ENCODE measurements around the gene MPIG6B.

The MPIG6B gene, protein sequence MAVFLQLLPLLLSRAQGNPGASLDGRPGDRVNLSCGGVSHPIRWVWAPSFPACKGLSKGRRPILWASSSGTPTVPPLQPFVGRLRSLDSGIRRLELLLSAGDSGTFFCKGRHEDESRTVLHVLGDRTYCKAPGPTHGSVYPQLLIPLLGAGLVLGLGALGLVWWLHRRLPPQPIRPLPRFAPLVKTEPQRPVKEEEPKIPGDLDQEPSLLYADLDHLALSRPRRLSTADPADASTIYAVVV

DNA sequence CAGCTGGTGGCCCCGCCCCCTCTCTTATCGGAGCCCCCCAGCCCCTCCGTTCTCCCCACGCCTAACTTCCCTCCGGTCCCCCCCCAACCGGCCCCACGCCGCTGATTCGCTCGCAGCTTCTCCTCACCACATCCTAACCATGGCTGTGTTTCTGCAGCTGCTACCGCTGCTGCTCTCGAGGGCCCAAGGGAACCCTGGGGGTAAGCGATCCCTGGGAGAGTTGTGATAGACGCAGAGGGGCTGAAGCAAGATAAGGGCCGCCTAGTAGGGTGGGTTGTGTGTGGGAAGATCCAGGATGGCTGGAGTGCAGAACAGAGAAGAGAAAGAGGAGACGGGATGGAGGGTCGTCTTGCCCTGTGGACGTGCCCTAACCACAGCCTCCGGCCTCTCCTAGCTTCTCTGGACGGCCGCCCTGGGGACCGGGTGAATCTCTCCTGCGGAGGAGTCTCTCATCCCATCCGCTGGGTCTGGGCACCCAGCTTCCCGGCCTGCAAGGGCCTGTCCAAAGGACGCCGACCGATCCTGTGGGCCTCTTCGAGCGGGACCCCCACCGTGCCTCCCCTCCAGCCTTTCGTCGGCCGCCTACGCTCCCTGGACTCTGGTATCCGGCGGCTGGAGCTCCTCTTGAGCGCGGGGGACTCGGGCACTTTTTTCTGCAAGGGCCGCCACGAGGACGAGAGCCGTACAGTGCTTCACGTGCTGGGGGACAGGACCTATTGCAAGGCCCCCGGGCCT lies at the start of gene MPIG6B:
MPIG6B (plus strand) TSS at position 129 of the 735 bp plus-strand sequence; CDS start at position 140, 11 bp downstream.
- no peak for DNase-seq

DNA sequence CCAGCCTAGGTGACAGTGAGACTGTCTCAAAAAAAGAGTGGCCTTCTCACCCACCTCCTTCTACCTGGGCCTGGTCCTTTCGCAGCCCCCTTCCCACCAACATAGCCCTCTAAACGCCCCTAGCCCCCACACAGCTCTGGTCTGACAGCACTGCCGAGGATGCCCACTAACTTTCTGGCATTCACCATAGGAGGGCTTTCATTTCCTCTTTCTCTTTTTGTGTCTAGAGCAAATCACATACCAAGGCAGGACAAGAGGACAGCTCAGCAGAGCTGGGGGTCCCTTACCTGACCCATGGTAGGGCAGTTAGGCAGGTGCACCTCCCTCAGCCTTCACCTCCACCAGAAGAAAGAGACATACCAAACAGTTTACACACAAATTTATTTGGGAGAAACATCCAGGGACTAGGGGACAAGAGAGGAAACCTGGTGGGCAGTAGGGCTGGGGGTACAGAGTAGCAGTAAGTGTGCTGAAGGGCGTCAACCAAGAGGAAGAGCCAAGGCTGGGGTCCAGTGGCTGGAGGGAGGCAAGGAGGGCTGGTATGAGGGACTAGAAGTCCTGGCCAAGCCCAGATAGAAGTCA lies 46.8 kb upstream of the MPIG6B start:
- no peak for DNase-seq

DNA sequence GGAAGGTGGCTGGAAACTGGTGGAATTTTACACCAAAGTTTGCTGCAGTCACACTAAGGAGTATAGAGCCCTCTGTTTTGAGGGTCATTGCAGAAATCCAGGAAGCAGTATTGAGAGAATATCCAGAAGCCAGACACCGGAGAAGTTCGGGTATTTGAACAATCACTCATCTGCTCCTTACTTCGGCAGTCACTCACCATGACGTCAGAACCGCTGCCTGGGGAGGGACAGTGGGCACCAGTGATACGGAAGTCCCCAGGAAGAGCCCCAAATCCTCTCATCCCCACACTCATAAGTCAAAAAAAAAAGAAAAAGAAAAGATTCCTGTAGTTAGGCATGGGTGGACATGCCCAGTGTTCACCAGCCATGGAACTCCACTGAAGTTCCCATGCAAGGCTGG lies 46.3 kb upstream of the MPIG6B start:
- no peak for DNase-seq

DNA sequence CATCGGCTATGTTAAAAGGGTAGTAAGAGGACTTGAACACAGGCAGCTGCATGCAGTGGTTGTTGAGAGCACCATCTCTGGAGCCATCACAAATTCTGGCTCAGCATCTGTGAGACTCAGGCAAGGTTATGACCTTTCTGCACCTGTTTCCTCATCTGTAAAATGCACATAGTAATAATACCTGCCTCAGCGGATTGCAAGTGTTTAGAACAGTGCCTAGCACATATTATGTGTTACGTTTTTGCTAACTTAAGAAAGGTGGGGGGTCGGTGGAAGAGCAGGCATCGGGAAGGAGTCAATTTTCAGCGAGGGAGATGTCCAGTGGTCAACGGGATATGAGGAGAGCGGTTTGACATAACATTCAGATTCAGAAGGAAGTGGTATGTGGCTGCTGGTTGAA lies 45.2 kb upstream of the MPIG6B start:
- DNase-seq, result no peak

DNA sequence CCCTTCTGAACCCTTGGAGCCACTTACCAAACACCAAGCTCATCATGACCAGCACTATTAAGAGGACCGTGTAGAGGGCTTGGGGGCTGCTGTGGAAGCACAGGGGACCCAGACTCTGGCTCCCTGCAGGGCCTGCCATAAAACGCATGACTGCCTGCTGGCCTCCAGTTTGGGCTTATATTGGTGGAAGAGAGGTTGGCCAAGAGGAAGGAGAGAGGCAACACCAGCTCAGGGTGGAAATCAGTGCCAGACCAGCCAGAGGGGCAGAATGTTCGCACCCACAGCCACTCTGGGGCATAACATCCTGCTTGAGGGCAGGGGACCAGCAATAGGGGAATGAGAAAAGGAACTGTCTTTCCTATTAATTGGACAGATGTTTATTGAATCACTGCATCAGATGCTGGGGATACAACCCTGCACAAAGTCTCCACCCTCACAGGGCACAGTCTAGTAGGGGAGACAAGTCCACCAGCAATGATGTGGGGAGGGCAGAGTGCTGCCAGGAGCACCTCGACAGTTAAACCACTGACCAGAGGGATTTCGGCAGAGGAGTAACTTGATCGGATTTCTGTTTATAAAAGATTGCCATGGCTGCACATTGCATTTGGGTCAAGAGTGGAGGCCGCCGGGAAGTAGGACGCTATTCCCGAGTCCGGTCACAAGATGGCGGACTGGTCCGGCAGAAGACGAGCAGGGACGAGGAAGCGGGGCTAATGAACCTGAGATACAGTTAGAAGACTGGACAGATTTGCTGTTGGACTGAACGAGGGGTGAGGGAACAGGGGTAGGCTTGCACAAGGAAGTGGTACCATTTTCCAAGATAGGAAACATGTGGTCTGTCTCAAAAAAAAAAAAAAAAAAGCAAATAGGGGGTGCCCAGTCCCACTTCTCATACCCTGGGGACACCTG lies 42.7 kb upstream of the MPIG6B start, which contains the start of gene LY6G5C:
LY6G5C (minus strand) TSS at position 842 of the 909 bp plus-strand sequence; CDS start at position 148, 694 bp downstream.
- DNase-seq, result peak; percentile 81

DNA sequence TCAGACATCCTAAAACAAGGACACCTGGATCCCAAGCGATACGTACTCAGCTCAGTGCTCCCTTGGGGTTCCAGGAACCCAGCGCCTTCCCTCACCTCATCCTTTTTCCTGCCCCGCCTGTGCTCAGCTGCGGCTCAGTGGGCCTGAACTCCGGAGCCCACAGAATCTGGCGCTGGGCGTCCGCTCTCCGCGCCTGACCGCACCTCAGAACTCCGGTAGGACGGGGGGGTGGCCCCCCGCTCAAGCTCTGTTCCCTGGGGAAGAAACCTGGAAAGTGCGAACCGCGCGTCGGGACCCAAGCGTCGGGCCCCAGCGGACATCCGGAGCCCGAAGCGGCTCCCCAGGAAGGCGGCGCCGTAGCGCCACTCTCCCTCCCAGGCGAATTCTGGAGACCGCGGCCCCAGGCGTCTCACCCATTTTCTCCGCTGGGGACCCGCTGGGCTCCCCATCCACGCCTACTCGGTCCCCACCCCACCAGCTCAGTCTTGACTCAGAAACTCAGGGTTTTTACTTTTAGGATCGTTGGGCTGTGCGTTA lies 42.0 kb upstream of the MPIG6B start:
- peak; percentile 23 for DNase-seq

DNA sequence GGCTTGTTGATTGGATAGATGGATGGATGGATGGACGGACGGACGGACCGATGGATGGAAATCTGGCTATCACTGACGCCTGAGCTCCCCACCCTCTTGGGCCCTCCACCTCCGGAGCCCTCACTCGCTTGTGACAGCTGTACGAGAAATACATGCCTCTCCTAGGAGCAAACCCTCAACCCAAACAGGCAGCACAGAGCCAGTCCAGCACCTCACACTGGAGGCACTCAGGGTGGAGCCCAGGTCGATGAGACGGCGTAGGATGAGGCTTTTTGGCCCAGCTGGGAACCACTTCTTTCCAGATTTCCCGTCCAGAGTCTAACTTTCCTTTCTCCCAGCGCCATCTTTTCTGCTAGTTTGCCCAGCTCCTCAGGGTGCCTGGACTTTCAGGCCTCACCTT lies 39.6 kb upstream of the MPIG6B start:
- DNase-seq, result no peak

DNA sequence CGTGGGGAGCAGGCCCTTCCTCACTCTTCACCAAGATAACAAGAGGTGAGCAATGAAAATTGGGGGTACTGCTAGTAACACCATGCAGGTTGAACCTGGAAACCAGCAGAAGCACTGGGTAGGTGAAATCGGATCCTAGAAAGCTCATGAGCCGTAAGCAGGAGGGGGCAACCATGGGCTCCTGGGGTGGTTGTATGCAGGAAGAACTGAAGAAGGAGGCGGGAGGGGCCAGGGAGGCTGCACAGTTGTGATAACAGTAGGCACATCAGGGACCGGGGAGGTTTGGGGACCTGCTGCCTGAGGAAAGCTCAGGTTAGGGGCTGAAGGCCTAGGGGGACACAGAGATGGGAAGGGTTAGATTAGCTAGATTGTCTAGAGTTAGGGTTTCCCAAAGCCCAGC lies 36.7 kb upstream of the MPIG6B start:
- DNase-seq, result no peak

DNA sequence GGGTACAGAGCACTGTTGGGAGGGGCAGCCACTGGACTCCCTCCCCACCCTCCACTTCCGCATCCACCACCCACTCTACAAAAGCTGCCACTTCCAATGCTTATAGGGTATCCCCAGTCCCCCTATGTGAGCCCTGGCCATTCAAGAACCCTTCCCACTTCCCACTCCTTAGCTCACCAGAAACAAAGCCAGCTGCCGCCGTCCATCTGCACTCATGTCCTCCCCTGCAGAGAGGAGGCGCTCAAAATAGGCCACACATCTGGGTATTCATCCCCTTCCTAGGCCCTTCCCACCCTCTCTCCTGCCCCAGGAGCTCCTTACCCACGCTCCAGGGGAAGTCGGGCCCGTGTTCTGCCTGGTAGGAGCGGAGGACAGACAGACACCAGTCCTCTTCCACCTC lies 35.9 kb upstream of the MPIG6B start:
- no peak for DNase-seq

DNA sequence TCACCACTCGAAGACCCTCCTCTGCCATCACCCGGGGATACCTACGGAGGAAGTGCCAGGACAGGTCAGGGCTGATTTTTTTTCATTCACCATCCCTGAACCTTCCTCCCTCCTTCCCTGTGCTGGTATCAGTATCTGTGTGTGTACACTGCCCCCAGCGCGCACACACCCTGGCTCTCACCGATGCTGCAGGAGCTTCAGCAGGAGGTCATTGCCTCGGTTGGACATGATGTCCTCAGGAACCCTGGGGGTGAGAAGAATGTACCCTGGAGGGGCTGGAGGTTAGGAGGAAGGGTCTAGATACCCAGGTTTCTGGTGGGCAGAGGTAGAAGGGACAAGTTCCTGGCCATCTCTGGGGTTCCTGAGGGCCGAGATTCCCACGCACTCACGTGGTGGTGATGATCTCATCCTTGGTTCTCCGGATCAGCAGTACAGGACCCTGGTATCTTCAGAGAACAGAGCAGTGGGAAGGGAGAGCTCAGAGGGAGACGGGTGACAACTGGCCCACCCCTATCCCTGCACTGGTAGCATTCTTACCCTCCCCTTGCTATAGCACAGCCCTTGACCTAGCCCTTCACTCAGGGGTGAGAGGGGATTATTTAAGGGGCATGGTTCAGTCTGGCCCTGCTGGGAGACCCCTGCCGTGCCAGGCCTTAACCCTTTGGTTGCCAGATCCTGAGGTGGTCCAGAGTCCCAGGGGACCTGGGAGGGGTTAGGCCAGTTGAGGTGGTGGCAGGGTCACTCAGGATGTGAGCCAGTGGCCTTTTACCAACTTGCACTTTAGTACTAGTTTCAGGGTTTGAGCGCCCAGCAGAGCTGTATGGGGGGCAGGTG lies 35.1 kb upstream of the MPIG6B start:
- no peak for DNase-seq

DNA sequence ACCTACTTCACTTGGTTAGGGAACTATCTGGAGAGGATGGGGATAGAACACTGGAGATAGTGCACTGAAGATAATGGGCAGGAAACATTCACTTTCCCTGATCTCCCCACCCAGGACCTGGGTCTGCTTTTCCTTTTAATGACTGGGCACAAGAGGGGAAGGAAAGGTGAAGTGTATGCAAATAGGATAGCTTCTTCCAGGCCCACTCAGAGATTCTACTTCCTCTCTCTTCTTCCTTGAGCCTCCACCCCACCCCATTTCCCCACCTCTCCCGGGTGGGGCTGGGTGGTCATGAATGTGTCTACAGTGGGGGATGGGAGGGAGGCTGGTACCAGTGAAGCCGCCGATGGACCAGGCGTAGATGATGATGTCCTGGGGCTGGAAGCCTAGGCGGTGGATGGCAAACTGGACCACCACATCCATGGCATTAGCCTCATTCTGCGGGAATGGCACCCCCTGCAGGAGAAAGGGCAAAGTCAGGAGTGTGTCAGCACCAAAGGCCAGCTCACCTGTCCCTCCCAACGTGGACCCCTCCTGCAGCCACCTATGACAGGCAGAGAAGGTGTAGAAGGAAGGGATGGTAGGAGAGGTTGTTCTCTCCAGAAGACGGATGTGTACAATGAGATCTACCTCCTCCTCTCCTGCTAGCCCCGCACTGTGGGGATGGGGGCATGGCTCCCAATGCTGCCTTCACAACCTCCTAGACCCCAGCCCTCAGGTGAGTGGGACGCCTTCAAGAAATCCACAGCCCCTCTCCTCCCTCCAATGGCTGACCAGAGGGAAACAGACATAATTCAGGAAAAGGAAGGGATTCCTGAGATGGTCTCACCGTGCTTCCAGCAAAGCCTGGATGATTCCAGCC lies 33.7 kb upstream of the MPIG6B start:
- no peak for DNase-seq

DNA sequence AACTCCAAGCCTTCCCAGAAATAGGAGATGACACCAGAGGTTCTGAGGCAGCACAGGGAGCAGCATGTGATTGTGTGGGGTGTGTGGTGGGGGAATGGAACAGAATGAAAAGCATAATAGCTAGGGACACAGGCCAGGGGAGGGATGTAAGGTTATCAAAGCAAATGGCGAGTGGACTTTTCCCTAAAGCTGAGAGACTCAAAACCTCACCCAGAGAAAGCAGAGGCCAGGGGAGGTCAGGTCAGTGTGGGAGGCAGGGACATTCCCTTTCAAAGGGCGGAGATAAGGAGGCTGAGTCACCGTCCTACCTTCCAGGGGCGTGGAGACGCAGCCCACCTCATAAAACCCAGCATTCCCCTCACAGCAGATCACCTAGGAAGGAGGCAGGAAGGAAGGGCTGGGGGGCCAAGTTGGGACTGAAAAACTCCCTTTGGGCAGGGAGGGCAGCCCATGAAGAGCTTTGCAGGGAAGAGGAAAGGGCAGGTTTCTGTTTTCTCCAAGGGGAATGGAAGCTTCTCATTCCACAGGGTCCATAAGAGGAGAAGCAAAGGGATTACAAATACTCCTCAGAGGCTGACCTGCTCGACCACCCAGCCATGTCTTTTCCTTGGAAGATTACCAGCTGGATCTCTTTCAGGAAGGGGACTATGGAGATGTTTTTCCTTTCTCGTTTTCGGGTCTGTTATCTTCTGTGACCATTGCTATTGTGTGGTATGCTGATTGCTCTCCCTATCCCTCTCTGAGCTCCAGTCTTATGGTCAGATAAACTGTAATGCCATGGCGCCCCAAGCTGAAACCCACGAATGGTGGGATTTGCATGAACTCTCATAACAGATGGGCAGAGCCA lies 32.7 kb upstream of the MPIG6B start:
- no peak for DNase-seq

DNA sequence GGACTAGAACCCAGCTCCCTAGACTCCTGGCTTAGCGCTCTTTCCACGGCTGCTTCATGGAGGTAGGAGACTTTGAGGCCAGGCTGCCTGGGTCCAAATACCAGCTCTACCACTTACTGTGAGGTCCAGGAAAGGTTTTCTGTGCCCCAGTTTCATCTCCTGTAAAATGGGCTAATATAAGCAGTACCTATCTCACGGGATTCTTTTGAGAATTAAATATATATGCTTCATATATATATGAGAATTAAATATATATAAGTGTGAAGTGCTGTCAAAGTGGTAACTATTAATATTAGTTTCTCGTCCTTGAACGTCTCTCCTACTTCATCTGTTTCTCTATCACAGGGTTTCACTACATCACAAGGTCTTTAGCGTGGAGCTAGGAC lies 32.1 kb upstream of the MPIG6B start:
- no peak for DNase-seq

DNA sequence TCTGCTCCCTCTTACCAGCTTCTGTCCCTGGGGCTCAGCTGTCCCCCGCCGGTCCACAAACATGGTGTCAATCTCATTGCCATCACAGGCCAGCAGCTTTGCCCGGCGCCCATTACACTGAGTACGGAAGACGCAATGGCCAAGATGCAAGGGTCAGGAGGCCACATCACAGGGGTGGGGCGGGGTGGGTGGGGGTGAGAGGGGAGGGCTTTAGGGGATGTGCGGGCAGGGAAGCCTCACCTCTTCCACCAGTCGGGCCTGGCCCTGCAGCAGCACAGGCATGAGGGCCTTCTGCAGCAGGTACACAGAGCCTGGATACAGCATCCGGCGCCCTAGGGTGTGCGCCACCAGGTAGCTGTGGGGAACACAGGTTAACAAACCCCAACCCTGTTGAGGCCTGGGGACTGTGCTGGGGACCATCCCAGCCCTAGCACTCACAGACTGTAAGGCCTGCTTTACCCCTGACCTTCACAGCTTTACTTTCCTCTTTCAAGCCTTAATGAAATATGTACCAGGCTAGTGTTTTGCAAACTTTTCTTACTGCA lies 31.5 kb upstream of the MPIG6B start:
- no peak for DNase-seq

DNA sequence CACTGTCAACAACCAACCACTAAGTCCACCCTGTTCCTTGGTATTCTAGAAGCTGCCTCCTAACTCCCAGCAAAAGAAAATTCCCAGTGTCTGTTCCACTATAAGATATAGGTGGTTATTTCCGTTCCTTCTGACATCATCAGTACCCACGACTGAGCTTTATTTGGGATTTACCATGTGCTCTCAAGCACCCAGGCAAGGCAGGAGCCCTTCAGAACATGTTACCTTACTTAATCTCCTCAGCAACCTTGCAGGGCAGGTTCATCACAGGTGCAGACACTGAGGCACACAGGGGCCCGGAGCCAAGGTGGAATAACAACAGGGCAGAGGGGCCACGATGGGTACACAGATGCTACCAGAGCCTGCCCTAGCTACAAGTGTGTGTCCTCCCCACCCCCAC lies 30.8 kb upstream of the MPIG6B start:
- no peak for DNase-seq

DNA sequence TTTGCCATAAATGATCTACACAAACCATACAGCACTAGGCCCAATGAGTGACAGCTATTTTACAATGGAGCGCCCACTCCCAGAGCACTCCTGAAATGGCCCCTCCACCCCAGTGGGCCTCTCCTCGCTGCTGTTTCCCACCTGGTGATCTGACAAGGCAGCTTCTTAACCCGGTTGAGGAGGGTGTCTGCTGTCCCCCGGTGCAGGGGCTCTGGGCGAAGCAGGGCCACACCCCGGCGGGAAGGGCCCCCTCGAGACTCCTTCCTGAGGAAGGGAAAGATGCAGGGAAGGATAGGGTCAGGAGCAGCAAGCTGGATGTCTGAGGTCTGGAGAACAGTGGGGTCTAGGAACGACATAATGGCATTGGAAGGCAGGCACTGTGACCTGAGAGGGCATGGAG lies 30.3 kb upstream of the MPIG6B start:
- DNase-seq, result no peak

DNA sequence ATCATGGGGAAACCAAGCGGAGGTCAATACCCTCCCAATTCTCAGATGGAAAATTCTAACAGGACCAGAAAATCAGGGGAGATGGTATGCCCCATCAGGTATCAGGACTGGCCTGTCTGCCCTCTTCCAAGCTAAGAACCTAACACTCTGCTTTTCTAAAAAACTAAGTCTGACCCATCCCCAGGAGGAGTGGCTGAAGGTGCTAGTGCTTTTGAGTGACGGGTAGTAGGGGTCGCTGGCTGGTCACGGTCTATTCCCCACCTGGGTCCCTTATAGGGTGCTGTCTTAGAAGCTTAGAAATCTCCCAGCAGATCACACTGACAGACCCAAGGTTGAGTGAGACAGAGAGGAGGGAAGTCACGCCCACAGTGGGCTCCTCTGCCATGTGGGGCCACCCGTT lies 29.6 kb upstream of the MPIG6B start:
- DNase-seq, result no peak

DNA sequence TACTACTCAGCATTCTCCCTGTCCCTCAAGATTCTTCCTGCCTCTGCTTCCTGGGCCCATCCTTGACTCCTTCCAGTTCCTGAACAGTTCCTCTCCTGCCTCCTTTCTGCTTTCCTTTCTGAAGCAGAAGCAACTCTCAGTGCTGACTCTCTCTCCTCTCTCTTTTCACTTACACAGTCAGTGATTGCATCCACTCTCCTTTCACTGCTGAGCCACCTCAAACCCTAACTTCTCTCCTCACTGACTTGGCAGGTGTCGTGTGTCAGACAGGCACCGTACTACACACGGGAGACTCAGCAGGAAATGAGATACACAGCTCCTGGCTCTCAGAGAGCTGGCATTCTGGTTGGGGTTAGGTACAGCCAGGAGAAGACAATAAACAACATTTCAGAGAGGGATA lies 25.6 kb upstream of the MPIG6B start:
- no peak for DNase-seq

DNA sequence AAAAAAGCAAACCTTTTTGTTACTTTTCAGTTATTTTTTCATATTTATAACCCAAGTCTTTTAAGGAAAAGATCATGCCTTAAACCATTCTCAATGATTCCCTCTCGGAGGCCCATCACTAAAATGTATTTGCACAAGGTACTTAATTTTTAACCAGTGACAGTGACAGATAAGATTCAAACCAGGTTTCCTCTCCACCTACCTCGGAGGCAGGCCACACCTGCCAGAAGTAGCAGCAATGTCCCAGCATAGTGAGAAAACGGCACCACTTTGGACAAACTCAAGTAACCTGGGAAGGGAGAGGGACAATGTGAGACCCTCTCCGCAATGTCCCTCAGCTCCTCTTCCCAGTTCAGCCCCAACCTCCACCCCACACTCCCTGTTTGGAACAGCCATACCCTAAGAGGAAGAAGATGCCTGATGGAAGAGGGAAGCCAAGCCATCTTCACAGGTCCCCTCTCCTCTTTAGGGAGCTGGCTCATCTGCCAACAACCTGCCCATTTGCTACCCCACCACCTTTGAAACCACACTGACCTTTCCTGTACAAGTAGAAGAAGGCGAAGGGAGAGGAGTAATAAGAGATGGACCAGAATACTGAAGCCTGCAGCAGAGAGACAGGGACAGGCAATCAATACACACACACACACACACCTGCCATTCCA lies 22.3 kb upstream of the MPIG6B start:
- DNase-seq, result no peak

All from fibroblast of upper back skin (primary cell).